Ovary (tissue), 9 donors: ENCODE data around the gene OR52K2. TPM values are rescaled to one million over a fixed set of nuclear protein-coding genes. Genes with fewer than 3 reads are reported as not detected.

Source experiments
- DNase-seq, 5 donors: peaks; one replicate each; pipeline ENCODE4 v3.0.0-alpha.2; 2019 to 2020
- H3K27ac ChIP-seq, 2 donors: fragments of 200-600 bp; one replicate each; pipeline versions ENCODE4 v1.5.1 to v1.8.0; 2019 to 2022
- H3K27me3 ChIP-seq: fragments of 200-600 bp; one replicate; pipeline ENCODE4 v1.8.0; 2022
- H3K36me3 ChIP-seq: fragments of 200-600 bp; sonication (generic); one replicate; pipeline ENCODE4 v1.5.1; 2019
- H3K4me1 ChIP-seq: one replicate; pipeline ENCODE4 v1.8.1; 2013; ENCODE audit warnings: mild to moderate bottlenecking, moderate library complexity; ENCODE audit not compliant: insufficient read depth
- H3K4me3 ChIP-seq: fragments of 200-600 bp; sonication (generic); one replicate; pipeline ENCODE4 v1.5.1; 2017
- H3K9me3 ChIP-seq, 2 donors: fragments of 200-600 bp in 1 of 2; sonication (generic) in 1 of 2; one replicate each; pipeline versions ENCODE4 v1.5.1 to v1.8.1; 2013 to 2019; ENCODE audit warnings: mild to moderate bottlenecking in 1 of 2, moderate library complexity in 1 of 2
- EP300 ChIP-seq: sonication (generic); formaldehyde crosslinking; IDR thresholded peaks from one replicate; pipeline ENCODE4 v1.6.1; 2017; ENCODE audit warnings: antibody characterized with exemption
- POLR2A ChIP-seq: fragments of 450-650 bp; IDR thresholded peaks from one replicate; pipeline ENCODE4 v1.6.1; 2017; ENCODE audit warnings: antibody characterized with exemption, mild to moderate bottlenecking, moderate library complexity
- WGBS, 3 donors: extraction: QIAGEN DNeasy Blood & Tissue Kit in 1 of 3; methylation state at CpG; one replicate each; pipeline versions ENCODE4 v1.1.5 to v1.1.7; 2013 to 2017; 5-methylcytosine and 5-hydroxymethylcytosine counted together
- intact Hi-C, 4 donors: fragments of 100-400 bp; cut with DNase I; formaldehyde crosslinking; loops; one replicate each; pipeline versions ENCODE4 v1.11.0 to v1.15.1; 2022 to 2023
- polyA plus RNA-seq, 2 donors: library from polyadenylated mRNA; stranded (reverse); fragments of 200-250 nt in 1 of 2; fragments of 350-450 nt in 1 of 2; fragmentation: Illumina TruSeq in 1 of 2; extraction: RNeasy Lipid Tissue Mini Kit (QIAGEN cat#74804) in 1 of 2; gene quantifications; one replicate each; pipeline ENCODE4 v1.2.3, GENCODE V29; 2013 to 2014
- total RNA-seq, 7 donors: library from RNA; depleted of rRNA in 2 of 7; stranded (reverse); fragments of >200 nt in 2 of 7; fragmentation: NEBNext Ultra II Directional in 3 of 7; extraction: Animal tissue kit (Norgen Biotek cat#: 25700) in 3 of 7; gene quantifications; one replicate each; pipeline versions ENCODE4 v1.1.0 to v1.2.4, GENCODE V29; 2016 to 2023
- TF ChIP-seq, protein P1 (sequence below), 3 donors: fragments of 450-650 bp in 2 of 3; fragments of 200-600 bp in 1 of 3; IDR thresholded peaks; one replicate each; pipeline versions ENCODE4 v1.5.1 to v1.8.0; 2016 to 2022; ENCODE audit warnings: antibody characterized with exemption in 3 of 3, mild to moderate bottlenecking in 1 of 3
- donor health status: DM: no; HTN: no; CAD: no; lungs with moderate emphysema.
- donor health status: DM: no; HTN: no; CAD: no.
- donor health status: Bipolar disorder and iron deficiency.
- donor health status: DM: yes; HTN: yes; CAD: no.
- donor health status: DM: no; HTN: no; CAD: no.
- donor health status: DM: yes; HTN: yes; CAD: no.

OR52K2 gene
- total and polyA plus RNA-seq, 9 donors, result 0.25 to 0.85 (median 0.74) TPM; not detected in 6

DNA sequence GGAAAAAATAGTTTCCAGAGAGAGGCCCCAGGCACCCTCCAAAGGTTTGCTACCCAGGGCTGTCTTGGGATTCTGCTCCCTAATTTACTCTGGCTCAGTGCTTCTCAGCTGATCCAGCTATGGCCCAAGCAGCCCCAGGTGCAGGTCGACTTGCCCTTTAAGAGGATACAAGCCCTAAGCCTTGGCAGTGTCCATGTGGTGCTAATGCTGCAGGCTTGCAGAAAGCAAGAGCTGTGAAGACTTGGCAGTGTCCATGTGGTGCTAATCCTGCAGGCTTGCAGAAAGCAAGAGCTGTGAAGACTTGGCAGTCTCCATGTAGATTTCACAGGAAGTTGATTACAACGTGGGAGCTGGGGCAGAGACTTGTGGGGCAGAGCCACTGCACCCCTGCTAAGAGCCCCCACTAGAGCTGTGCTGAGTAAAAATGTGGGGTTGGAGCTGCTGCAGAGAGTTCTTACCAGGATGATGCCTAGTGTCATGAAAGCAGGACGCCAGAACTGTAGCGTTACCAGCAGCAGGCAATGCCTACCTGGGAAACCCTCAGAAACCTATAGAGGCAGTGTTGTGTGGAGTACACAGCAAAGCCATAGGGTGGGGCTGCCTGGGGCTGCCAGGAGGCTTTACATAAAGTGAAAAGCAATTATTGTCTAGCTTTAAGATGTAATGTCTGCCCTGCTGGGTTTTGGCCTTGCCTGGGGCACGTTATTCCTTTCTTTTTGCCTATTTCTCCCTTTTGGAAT is 17.2 kb downstream of the OR52K2 start:
- 49 to 57% (median 55%) methylated on average over 5 of the region's 5 CpGs for WGBS, 3 donors
- H3K4me1 ChIP-seq, result peaks cover 1% of the 10 kb centered on the region

GRCh38 chr11:4466871-4467442 is 17.9 kb downstream of the OR52K2 start:
- Histone ChIP-seq H3K27me3 (no peaks in the 10 kb centered on the region), H3K4me3 (no peak overlapping the region), H3K36me3 (no peaks in the 10 kb centered on the region), H3K27ac (no peak overlapping the region), H3K4me1 (no peaks in the 10 kb centered on the region), H3K9me3 (no peaks in the 10 kb centered on the region)
- DNase-seq, result no peak
- intact Hi-C loops, result no loop called here
- TF ChIP-seq EP300 (no peak), POLR2A (no peak)
- TF ChIP-seq, protein P1, sequence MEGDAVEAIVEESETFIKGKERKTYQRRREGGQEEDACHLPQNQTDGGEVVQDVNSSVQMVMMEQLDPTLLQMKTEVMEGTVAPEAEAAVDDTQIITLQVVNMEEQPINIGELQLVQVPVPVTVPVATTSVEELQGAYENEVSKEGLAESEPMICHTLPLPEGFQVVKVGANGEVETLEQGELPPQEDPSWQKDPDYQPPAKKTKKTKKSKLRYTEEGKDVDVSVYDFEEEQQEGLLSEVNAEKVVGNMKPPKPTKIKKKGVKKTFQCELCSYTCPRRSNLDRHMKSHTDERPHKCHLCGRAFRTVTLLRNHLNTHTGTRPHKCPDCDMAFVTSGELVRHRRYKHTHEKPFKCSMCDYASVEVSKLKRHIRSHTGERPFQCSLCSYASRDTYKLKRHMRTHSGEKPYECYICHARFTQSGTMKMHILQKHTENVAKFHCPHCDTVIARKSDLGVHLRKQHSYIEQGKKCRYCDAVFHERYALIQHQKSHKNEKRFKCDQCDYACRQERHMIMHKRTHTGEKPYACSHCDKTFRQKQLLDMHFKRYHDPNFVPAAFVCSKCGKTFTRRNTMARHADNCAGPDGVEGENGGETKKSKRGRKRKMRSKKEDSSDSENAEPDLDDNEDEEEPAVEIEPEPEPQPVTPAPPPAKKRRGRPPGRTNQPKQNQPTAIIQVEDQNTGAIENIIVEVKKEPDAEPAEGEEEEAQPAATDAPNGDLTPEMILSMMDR (IDR thresholded peaks at IDR 0.05), result no peak

More for the DNA sequence above, 17.2 kb downstream of the OR52K2 start:
- no peaks in the 10 kb centered on the region for H3K9me3 ChIP-seq
- no peak for TF ChIP-seq POLR2A
- TF ChIP-seq, protein P1 (IDR thresholded peaks at IDR 0.05), result no peak
- no peak for TF ChIP-seq EP300
- intact Hi-C loops, result no loop called here
- no peak overlapping the region for H3K4me3 ChIP-seq
- no peak overlapping the region for H3K27ac ChIP-seq
- DNase-seq, result no peak
- no peaks in the 10 kb centered on the region for H3K36me3 ChIP-seq
- H3K27me3 ChIP-seq, result no peaks in the 10 kb centered on the region

- H3K27ac ChIP-seq, result no peak overlapping the region
- intact Hi-C loops, result no loop called here
- no peaks in the 10 kb centered on the region for H3K36me3 ChIP-seq
- 67 to 81% (median 76%) methylated on average over 3 of the region's 3 CpGs for WGBS, 3 donors
- no peak overlapping the region for H3K4me3 ChIP-seq
- no peaks in the 10 kb centered on the region for H3K9me3 ChIP-seq
- TF ChIP-seq, protein P1 (IDR thresholded peaks at IDR 0.05), result no peak
- no peak for TF ChIP-seq POLR2A
- TF ChIP-seq EP300, result no peak
- H3K4me1 ChIP-seq, result no peaks in the 10 kb centered on the region
- DNase-seq, result no peak
- H3K27me3 ChIP-seq, result no peaks in the 10 kb centered on the region
These were observed 18.9 kb downstream of the OR52K2 start for GRCh38 chr11:4467811-4468606.

GRCh38 chr11:4479644-4480043 is 30.5 kb downstream of the OR52K2 start:
- 50 to 69% (median 66%) methylated on average over 1 of the region's 1 CpG for WGBS, 3 donors
- no peak for DNase-seq

More at GRCh38 chr11:4479644-4480043, 30.5 kb downstream of the OR52K2 start:
- no peak overlapping the region for H3K4me3 ChIP-seq
- no peak for TF ChIP-seq EP300
- TF ChIP-seq, protein P1 (IDR thresholded peaks at IDR 0.05), result no peak
- TF ChIP-seq POLR2A, result no peak
- no peaks in the 10 kb centered on the region for H3K4me1 ChIP-seq
- no peaks in the 10 kb centered on the region for H3K9me3 ChIP-seq
- H3K27ac ChIP-seq, result no peak overlapping the region
- no peaks in the 10 kb centered on the region for H3K27me3 ChIP-seq
- intact Hi-C loops, result no loop called here
- H3K36me3 ChIP-seq, result no peaks in the 10 kb centered on the region
